Neural cell (in vitro differentiated cells): Measurements from ENCODE around the gene RMDN2. TPM values are rescaled to one million over a fixed set of nuclear protein-coding genes. Genes with fewer than 3 reads are reported as not detected.

Experiments
- H2AFZ ChIP-seq: fragments of 200-600, 300-800 bp; sonication (generic), shearing (Covaris generic); 2 replicates; pipeline ENCODE4 v1.6.0; 2014; ENCODE audit warnings: low read depth, mild to moderate bottlenecking, antibody characterized with exemption, low read length, moderate library complexity
- H3F3A ChIP-seq: fragments of 200-600 bp; shearing (Covaris generic); 2 replicates; pipeline ENCODE4 v1.6.1; 2016; ENCODE audit warnings: mild to moderate bottlenecking, moderate library complexity, mixed read lengths, antibody characterized with exemption, low read length; ENCODE audit not compliant: insufficient read depth, poor library complexity, severe bottlenecking
- H3K27ac ChIP-seq: fragments of 200-600, 300-800 bp; sonication (generic), shearing (Covaris generic); 2 replicates; pipeline ENCODE4 v1.5.1; 2014; ENCODE audit warnings: mild to moderate bottlenecking, low read length, moderate library complexity
- H3K27me3 ChIP-seq: fragments of 300-800, 200-600 bp; sonication (generic), shearing (Covaris generic); 2 replicates; pipeline ENCODE4 v1.6.0; 2014; ENCODE audit warnings: mild to moderate bottlenecking, low read depth, low read length, moderate library complexity; ENCODE audit not compliant: insufficient read depth
- H3K36me3 ChIP-seq: fragments of 300-800, 200-600 bp; sonication (generic), shearing (Covaris generic); 2 replicates; pipeline ENCODE4 v1.5.1; 2014; ENCODE audit warnings: mild to moderate bottlenecking, antibody characterized with exemption, low read length, moderate library complexity; ENCODE audit not compliant: insufficient read depth
- H3K4me2 ChIP-seq: fragments of 300-800, 200-600 bp; sonication (generic), shearing (Covaris generic); 2 replicates; pipeline ENCODE4 v1.6.0; 2014; ENCODE audit warnings: mild to moderate bottlenecking, low read length
- H3K4me3 ChIP-seq: fragments of 300-800, 200-600 bp; sonication (generic), shearing (Covaris generic); 2 replicates; pipeline ENCODE4 v1.5.1; 2014; ENCODE audit warnings: mild to moderate bottlenecking, low read length, moderate library complexity
- H3K79me2 ChIP-seq: fragments of 200-600 bp; shearing (Covaris generic); replicated peaks from 2 replicates; pipeline ENCODE4 v1.6.0; 2014; ENCODE audit warnings: mild to moderate bottlenecking, low read length, moderate library complexity; ENCODE audit not compliant: insufficient read depth
- H3K9ac ChIP-seq: fragments of 300-800, 200-600 bp; sonication (generic), shearing (Covaris generic); 2 replicates; pipeline ENCODE4 v1.6.1; 2016; ENCODE audit warnings: mild to moderate bottlenecking, low read length, mixed read lengths
- H3K9me2 ChIP-seq: fragments of 200-600 bp; shearing (Covaris generic); 2 replicates; pipeline ENCODE4 v1.6.1; 2016; ENCODE audit warnings: mild to moderate bottlenecking, low read length, mixed read lengths; ENCODE audit not compliant: insufficient read depth
- H3K9me3 ChIP-seq: fragments of 200-600, 300-800 bp; sonication (generic), shearing (Covaris generic); 2 replicates; pipeline ENCODE4 v1.6.1; 2016; ENCODE audit warnings: mild to moderate bottlenecking, mixed run types, low read length, moderate library complexity, mixed read lengths
- H4K20me1 ChIP-seq: fragments of 200-600 bp; shearing (Covaris generic); 2 replicates; pipeline ENCODE4 v1.6.1; 2016; ENCODE audit warnings: mild to moderate bottlenecking, mixed run types; ENCODE audit not compliant: insufficient read depth
- EP300 ChIP-seq: fragments of 450-650 bp; conservative IDR thresholded peaks from 2 replicates; pipeline ENCODE4 v1.6.1; 2014; ENCODE audit warnings: antibody characterized with exemption, mild to moderate bottlenecking, moderate library complexity; ENCODE audit not compliant: poor library complexity, severe bottlenecking
- EZH2 ChIP-seq: fragments of 200-600, 300-800 bp; shearing (Covaris generic), sonication (generic); IDR thresholded peaks from 2 replicates; pipeline ENCODE4 v1.6.1; 2014; ENCODE audit warnings: antibody characterized with exemption, low read length, borderline replicate concordance, mild to moderate bottlenecking; ENCODE audit not compliant: insufficient read depth, poor library complexity, severe bottlenecking
- MXI1 ChIP-seq: fragments of 450-650 bp; conservative IDR thresholded peaks from 2 replicates; pipeline ENCODE4 v1.6.1; 2014; ENCODE audit warnings: antibody characterized with exemption, mild to moderate bottlenecking; ENCODE audit not compliant: poor library complexity, severe bottlenecking
- POLR2AphosphoS5 ChIP-seq: IDR thresholded peaks from 2 replicates; pipeline ENCODE4 v1.6.1; 2012
- RAD21 ChIP-seq: fragments of 450-650 bp; conservative IDR thresholded peaks from 2 replicates; pipeline ENCODE4 v1.6.1; 2014; ENCODE audit warnings: antibody characterized with exemption, mild to moderate bottlenecking, moderate library complexity
- SMC3 ChIP-seq: fragments of 450-650 bp; conservative IDR thresholded peaks from 2 replicates; pipeline ENCODE4 v1.6.1; 2014; ENCODE audit warnings: antibody characterized with exemption, mild to moderate bottlenecking, moderate library complexity; ENCODE audit not compliant: poor library complexity
- TAF1 ChIP-seq: IDR thresholded peaks from 2 replicates; pipeline ENCODE4 v1.6.1; 2012; ENCODE audit warnings: low read depth
- polyA plus RNA-seq: library from polyadenylated mRNA; depleted of rRNA; stranded (reverse); fragments of >200 nt; gene quantifications from 2 replicates; pipeline ENCODE4 v1.2.3, GENCODE V29; 2014
- TF ChIP-seq, protein P1 (sequence below): IDR thresholded peaks from 2 replicates; pipeline ENCODE4 v1.6.1; 2012; ENCODE audit warnings: borderline replicate concordance
- TF ChIP-seq, protein P2 (sequence below): fragments of 450-650 bp; IDR thresholded peaks from 2 replicates; pipeline ENCODE4 v1.5.1; 2014; ENCODE audit warnings: antibody characterized with exemption, mild to moderate bottlenecking, moderate library complexity; ENCODE audit not compliant: poor library complexity, severe bottlenecking

Gene RMDN2
- polyA plus RNA-seq, 1 donor from 2014 or later = 5.5 TPM

DNA sequence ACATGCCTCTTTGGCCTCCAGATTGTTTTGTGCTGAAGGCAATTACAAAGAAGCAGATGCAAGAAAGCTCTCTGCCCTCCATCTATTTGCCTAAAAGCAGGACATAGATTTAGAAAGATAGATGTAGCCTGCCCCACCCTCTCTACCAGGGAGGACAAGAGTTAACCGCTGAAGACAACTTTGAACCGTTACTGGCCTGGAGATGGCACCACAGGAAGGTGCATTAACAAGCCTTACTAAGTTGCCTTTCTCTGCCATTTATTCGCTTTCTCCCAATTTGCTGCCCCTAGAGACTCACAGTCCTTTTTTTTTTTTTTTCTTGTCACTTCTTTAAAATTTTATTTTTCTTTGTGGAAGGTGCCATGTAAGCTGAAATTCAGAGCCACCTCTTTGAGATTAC is 28.8 kb upstream of the RMDN2 start:
- Histone ChIP-seq H3K36me3 (no peaks in the 10 kb centered on the region), H3K9ac (no peak overlapping the region), H4K20me1 (no peaks in the 10 kb centered on the region), H3K4me2 (no peak overlapping the region), H3K27ac (no peak overlapping the region), H3K9me2 (no peaks in the 10 kb centered on the region), H3K9me3 (no peaks in the 10 kb centered on the region), H3K27me3 (no peaks in the 10 kb centered on the region), H3K79me2 (no peaks in the 10 kb centered on the region), H3F3A (no peaks in the 10 kb centered on the region), H3K4me3 (no peak overlapping the region), H2AFZ (no peak overlapping the region)
- TF ChIP-seq, protein P1, sequence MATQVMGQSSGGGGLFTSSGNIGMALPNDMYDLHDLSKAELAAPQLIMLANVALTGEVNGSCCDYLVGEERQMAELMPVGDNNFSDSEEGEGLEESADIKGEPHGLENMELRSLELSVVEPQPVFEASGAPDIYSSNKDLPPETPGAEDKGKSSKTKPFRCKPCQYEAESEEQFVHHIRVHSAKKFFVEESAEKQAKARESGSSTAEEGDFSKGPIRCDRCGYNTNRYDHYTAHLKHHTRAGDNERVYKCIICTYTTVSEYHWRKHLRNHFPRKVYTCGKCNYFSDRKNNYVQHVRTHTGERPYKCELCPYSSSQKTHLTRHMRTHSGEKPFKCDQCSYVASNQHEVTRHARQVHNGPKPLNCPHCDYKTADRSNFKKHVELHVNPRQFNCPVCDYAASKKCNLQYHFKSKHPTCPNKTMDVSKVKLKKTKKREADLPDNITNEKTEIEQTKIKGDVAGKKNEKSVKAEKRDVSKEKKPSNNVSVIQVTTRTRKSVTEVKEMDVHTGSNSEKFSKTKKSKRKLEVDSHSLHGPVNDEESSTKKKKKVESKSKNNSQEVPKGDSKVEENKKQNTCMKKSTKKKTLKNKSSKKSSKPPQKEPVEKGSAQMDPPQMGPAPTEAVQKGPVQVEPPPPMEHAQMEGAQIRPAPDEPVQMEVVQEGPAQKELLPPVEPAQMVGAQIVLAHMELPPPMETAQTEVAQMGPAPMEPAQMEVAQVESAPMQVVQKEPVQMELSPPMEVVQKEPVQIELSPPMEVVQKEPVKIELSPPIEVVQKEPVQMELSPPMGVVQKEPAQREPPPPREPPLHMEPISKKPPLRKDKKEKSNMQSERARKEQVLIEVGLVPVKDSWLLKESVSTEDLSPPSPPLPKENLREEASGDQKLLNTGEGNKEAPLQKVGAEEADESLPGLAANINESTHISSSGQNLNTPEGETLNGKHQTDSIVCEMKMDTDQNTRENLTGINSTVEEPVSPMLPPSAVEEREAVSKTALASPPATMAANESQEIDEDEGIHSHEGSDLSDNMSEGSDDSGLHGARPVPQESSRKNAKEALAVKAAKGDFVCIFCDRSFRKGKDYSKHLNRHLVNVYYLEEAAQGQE = no peak
- no peak for TF ChIP-seq TAF1
- TF ChIP-seq MXI1 = no peak
- TF ChIP-seq EP300 = no peak

DNA sequence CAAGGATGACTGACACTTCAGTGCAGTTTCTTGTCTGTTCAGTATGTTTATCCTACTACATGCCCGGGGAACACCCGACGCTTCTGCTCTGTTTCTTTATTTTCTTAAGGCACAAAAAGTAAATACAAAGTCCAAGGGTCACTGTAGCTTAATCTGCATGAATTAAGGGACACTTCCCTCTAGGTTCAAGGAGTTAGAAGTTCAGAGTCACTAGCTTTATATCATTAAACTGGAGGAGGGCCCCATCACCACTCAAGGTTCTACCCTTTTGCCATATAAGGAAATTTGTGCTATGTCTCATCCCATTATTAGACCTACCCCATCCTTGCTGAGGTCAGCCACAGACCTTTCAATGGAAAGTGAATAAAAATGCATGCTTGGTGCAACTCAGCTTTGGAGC is 27.6 kb upstream of the RMDN2 start:
- Histone ChIP-seq H3K4me2 (no peak overlapping the region), H3K27me3 (no peaks in the 10 kb centered on the region), H2AFZ (no peak overlapping the region), H3K9me2 (no peaks in the 10 kb centered on the region), H3K4me3 (no peak overlapping the region), H3K27ac (no peak overlapping the region), H3K79me2 (no peaks in the 10 kb centered on the region), H3K9ac (no peak overlapping the region), H3K36me3 (no peaks in the 10 kb centered on the region), H3F3A (no peaks in the 10 kb centered on the region), H3K9me3 (no peaks in the 10 kb centered on the region), H4K20me1 (no peaks in the 10 kb centered on the region)
- TF ChIP-seq EP300 = no peak
- no peak for TF ChIP-seq SMC3
- no peak for TF ChIP-seq RAD21
- no peak for TF ChIP-seq TAF1
- TF ChIP-seq, protein P1 = no peak
- TF ChIP-seq EZH2 = no peak
- TF ChIP-seq POLR2AphosphoS5 = no peak
- TF ChIP-seq MXI1 = no peak
- TF ChIP-seq, protein P2, sequence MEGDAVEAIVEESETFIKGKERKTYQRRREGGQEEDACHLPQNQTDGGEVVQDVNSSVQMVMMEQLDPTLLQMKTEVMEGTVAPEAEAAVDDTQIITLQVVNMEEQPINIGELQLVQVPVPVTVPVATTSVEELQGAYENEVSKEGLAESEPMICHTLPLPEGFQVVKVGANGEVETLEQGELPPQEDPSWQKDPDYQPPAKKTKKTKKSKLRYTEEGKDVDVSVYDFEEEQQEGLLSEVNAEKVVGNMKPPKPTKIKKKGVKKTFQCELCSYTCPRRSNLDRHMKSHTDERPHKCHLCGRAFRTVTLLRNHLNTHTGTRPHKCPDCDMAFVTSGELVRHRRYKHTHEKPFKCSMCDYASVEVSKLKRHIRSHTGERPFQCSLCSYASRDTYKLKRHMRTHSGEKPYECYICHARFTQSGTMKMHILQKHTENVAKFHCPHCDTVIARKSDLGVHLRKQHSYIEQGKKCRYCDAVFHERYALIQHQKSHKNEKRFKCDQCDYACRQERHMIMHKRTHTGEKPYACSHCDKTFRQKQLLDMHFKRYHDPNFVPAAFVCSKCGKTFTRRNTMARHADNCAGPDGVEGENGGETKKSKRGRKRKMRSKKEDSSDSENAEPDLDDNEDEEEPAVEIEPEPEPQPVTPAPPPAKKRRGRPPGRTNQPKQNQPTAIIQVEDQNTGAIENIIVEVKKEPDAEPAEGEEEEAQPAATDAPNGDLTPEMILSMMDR = no peak
